Sigmoid colon (tissue), 4 donors: ENCODE measurements around the gene OR5D13.

Source experiments
- CTCF ChIP-seq, 4 experiments: fragments of 450-650 bp in 3 of 4; fragments of 200-600 bp in 1 of 4; IDR thresholded peaks; one replicate each; pipeline ENCODE4 v1.5.1; 2016 to 2019; ENCODE audit warnings: antibody characterized with exemption in 4 of 4, mild to moderate bottlenecking in 3 of 4, moderate library complexity in 2 of 4
- EP300 ChIP-seq, 4 donors: sonication (generic); formaldehyde crosslinking; IDR thresholded peaks; one replicate each; pipeline ENCODE4 v1.6.1; 2017; ENCODE audit warnings: antibody characterized with exemption in 4 of 4
- POLR2A ChIP-seq, 2 donors: fragments of 450-650 bp; IDR thresholded peaks; one replicate each; pipeline ENCODE4 v1.6.1; 2016; ENCODE audit warnings: antibody characterized with exemption in 2 of 2, mild to moderate bottlenecking in 2 of 2, moderate library complexity in 2 of 2

- TF ChIP-seq CTCF (IDR thresholded peaks at IDR 0.05) = no peak
- TF ChIP-seq EP300 (IDR thresholded peaks at IDR 0.05) = no peak
- TF ChIP-seq POLR2A (IDR thresholded peaks at IDR 0.05) = no peak
Observed at GRCh38 chr11:55732936-55733335, 40.3 kb upstream of the OR5D13 start.
